NCI-H748 (cell line): Measurements from ENCODE around the gene PTPN14.
"Not testable (repeated sequence)": the region's sequence is repeated elsewhere in the genome, so short reads cannot be mapped to it uniquely, and the experiment has no call there.

ENCODE experiments used
- DNase-seq: peaks from one replicate; lab custom pipeline; 2025; ENCODE audit not compliant: unreplicated experiment; lab: John Stamatoyannopoulos, UW

The PTPN14 gene

DNA sequence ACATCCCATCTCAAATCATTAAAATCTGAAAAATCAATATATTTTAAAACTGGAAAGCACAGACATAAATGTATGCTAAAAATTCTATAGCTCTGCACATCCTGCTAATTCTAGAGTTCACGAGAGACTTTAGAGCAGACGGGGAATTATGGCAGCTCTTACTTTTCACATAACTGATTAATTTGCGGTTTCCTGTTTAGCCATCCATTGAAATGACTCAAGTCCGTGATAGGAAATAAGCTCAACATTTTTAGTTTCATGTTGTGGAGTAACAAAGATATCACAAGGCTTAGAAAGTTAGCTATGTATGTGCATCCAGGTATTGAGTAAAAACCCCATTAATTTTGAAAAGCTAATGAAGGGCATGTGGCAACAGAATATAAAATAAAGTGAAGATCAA, 147.2 kb downstream of the PTPN14 start:
- no peak for DNase-seq

DNA sequence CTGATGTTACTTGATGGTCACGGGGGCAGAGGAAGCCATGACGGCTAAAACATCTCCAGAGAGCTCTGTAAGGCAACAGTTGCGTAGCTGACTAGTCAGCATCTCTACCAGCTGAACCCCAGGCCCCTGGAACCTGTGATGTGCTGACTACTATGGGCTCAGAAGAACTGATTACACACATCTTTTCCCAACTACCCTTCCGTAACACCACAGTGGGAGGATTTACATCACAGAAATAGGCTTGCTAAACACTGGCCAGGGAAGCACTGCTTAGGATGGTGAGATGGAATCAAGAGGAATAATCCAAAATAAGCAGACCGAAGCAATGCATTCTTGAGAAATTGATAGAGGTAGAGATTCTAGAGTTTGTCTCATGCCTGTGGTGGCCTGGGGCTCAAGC, 148.0 kb downstream of the PTPN14 start:
- DNase-seq, result no peak

DNA sequence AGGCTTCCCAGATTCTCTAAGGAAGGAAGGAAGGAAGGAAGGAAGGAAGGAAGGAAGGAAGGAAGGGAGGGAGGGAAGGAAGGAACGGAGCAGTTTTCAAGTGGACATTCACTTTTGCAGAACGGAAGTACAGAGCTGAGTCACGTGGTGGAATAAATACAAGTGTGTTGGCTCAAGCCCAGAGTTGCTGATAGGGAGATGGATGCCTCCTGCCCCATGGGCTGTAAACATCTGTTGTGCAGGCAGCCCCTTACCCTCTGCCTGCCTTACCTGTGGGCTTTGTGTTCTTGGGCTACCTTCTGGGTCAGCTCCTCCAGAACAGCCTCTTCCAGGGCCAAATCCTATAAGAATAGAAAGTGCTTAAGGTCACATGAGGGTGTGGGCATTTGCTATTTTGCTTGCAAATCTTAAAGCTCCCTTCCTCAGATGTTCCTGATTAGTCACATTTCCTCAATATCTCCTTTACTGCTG, 148.8 kb downstream of the PTPN14 start:
- DNase-seq, result no peak

DNA sequence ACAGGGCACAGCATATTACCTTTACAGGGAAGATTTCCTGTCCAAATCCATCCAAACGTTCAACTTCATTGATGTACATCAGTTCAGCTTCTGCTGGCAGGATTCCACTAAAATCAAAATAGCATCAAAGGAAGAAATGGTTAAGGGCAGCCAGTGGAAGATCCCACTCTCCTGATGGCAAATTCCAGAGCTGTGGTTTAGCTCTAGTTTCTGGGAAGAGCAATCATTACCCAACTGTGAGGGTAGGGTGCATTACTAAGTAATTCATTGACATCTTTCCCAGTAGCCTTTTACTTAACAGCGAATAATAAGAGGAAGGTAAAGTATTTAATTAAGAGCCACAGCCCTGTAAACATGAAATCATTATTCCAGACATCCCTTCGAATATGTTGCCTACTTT, 149.7 kb downstream of the PTPN14 start:
- DNase-seq, result no peak

DNA sequence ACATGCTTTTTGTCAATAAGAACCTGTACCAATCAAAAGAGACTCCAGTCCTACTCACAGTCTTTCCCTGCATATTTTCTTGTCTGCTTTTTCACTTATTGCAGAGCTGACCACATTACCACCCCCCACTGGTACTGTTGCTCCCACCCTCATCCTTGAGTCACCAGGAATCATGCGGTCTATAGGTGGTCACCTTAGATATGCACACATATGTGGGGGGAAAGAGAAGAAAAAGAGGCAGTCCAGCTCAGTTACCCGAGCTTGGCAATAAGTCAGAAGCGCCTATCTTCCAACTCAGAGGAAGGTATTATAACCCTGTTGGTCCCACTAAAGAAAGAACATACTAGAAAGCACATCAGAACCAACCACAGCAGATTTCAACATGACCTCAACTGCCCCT, 151.3 kb downstream of the PTPN14 start:
- no peak for DNase-seq

DNA sequence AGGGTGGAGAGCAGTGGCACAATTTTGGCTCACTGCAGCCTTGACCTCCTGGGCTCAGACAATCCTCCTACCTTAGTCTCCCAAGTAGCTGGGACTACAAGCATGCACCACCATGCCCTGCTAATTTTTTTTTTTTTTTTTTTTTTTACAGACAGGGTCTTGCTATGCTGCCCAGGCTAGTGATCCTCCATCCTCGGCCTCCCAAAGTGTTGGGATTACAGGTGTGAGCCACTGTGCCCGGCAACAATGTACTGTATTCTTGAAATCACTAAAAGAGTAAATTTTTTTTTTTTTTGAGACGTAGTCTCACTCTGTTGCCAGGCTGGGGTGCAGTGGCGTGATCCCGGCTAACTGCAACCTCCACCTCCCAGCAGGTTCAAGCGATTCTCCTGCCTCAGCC, 152.9 kb downstream of the PTPN14 start:
- DNase-seq, result no peak

DNA sequence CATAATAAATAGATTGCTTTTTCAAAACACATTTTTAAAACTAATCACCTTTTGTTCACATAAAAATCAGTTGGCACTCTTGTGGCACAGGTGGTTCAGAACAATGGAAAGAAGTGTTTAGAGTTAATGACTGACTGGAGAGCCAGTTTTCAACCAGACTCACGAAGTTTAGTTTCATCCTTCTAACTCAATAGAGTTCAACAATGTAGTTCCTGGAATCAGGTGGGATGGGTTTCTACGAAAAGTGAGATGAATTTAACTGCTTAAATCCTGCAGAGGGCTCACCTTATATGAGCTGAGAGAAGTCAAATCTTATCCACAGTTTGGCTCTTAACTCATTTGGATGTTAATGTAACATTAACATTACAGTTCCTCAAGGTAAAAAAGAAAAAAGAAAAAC, 153.9 kb downstream of the PTPN14 start:
- no peak for DNase-seq

DNA sequence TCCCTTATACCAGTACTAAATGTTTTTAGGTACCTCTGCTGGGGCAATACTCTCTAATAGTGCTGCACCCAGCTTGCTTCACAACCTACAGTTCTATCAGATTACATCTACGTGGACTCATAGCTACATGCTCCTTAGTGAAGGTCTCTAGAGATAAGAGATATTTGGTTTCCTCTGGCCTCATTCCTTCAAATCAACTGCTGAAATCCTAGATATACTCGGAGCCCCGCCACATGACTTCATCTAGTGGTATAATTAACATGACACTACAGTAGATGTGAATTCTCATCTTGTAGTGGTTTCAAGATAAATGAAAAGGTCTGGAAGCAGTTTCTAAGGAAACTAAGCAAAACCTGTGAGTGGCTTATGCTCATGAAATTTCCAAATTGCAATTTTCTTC, 155.1 kb downstream of the PTPN14 start:
- DNase-seq, result no peak

DNA sequence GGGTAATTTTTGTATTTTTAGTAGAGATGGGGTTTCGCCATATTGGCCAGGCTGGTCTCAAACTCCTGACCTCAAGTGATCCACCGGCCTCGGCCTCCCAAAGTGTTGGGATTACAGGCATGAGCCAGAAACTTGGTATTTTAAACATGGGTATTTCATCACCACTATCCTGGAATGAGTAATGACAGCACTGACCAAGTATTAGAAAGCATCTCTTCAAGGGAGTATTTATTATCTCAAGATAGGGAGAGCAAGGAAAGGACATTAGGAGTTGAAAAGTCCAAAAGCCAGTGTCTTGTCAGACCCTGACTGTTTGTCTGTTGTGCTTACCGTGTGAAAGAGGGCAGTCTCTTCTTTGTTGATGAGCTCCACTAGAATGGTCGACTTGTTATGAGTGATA, 156.8 kb downstream of the PTPN14 start:
- DNase-seq, result not testable (repeated sequence)

DNA sequence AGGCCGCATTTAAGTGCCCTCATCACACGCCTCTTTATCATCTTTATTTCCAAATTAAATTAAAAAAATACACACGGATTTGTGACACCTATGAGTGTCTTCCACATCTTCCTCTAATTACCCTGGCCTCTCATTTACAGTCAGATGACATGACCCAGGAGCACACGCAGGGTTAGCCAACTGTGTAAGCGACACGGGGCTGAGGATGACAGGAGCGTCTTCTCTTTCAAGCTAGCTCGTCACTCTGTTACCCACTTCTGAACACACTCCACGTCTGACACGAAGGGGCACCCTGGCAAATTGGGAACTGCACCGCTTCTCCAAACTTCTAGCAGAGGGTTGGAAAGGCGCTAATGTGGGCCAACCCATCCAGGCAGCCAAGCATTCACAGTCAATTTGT, 158.3 kb downstream of the PTPN14 start:
- no peak for DNase-seq

DNA sequence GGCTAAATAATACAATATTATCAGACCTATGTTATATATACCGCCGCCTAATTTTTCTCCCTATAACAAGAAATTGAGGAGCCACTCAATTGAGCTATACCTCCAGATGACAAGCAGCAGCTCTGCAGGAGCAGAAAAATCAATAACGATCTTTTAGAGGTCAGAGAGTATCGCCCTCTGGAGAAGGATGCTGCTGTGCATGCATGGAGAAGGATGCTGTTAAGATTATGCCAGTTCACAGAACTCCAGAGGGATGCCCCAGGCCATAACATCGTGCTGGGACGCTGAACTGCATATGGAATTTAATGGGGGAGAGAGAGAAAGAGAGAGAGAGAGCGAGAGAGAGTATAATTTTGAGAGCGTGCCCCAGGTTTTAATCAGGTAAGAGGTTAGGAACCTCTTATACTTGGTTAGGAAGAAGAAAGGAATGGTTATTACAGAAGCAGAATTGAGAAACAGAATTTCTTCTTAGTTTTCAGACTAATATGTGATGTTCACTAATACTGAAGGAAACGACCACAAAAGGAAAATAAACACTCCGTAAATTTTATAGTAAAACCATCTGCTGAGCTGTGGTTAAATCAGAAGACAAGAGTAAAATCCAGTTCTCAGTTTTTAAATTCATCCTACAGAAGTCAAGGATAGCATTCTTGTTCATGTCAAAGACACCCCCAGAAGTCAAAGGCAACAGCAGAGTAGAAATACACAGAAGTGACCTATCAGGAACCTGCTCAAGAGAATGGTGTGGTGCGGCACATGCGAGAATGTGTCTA, 159.3 kb downstream of the PTPN14 start:
- no peak for DNase-seq

DNA sequence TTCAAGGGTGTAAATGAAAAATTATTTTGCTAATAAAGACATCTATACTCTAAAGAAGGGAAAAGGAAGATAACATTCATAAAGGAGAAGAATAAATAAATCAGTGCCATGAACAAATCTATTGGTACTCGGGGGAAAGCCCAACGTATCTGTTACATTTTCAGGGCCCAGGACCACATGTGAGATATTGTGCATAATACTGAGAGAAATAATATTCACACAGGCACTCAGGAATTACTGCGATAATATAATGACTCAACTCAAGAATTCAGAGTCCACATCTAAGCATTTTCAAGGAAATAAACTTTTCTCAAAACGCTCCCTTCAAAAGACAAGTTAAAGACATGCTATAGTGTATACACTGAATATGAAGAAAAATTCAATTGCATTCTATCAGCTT, 161.7 kb downstream of the PTPN14 start:
- no peak for DNase-seq

DNA sequence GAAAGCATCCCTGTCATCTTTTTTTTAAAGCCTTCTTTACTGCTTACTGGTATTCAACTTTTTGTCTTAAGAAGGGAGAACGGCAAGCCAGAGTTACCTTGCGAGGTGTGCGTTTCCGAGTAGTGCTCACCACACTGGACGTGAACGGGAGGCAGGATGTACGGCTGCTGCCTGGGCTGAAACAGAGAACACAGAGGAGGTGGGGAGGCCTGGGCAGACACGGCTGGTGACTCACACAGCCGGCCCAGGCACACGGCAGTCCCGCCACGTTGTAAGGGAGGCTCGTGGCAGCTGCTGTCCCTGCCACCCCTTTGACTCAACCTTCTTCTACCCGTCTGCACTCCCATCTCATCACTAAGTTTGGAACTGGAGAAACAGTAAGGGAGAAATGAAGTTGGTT, 164.7 kb downstream of the PTPN14 start:
- DNase-seq, result no peak

DNA sequence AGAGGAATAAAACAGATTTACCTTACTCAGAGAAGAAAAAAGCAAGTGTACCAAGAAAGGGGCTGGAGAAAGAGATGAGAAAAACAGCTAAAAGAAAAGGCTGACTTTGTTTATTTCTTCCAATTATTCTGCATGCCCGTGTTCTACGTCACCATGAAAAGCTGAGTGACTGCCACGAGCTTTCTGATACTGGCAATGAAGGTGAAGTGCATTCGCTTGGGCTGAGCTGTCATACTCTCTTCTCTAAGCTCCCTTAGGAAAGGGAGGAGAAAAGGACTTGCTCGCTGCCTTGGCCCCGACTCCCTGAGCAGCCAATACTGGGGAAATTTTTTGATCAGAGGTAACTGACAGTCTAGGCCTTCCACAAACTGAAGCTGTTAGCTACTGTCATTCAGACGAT, 165.1 kb downstream of the PTPN14 start:
- no peak for DNase-seq

DNA sequence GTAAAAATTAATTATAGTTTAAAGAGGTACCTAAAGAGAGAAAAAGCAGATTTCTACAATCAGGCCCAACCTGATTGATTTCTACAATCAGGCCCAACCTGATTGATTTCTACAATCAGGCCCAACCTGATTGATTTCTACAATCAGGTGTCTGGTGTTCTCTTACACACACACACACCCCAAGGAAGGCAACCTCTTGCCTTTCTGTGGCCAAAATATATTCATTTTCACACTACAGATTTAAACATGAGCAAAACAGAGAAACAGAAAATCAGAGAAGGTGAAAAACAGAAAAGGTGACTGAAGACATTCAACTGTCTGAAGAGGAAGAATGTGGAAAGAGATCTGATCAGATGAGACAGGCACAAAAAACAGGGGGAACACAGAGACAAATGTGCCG, 166.0 kb downstream of the PTPN14 start:
- DNase-seq, result no peak

DNA sequence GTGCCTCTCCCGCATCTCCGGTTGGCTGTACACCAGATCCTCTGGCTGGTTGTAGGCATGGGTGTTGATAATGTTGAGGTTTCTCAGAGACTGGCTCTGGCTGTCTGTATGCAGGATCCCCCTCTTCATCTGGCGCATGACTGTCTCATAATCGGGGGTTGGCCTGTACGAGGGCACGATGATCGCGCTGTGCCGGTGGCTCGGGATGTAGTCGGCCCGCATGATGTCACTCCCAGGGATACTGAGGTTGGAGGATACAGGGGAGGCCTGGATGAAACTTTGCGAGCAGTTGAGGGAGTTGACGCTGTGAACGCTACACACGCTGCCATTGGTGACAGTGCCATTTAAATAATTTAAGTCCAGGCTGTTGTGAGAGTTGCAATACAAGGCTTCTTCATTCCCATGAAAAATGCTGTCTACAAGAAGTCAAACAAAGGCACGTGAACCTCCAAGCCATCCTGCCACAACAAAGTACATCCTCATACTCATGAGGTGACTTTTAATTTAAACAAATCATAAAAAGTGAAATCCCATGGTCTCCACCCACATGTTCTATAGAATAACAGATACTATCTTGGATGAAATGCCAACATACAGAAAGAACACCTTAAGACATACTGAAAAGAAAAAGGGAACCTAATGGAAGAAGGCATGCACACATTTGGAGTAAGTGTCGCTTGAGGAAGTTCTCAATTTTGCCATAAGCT, 166.9 kb downstream of the PTPN14 start:
- no peak for DNase-seq

DNA sequence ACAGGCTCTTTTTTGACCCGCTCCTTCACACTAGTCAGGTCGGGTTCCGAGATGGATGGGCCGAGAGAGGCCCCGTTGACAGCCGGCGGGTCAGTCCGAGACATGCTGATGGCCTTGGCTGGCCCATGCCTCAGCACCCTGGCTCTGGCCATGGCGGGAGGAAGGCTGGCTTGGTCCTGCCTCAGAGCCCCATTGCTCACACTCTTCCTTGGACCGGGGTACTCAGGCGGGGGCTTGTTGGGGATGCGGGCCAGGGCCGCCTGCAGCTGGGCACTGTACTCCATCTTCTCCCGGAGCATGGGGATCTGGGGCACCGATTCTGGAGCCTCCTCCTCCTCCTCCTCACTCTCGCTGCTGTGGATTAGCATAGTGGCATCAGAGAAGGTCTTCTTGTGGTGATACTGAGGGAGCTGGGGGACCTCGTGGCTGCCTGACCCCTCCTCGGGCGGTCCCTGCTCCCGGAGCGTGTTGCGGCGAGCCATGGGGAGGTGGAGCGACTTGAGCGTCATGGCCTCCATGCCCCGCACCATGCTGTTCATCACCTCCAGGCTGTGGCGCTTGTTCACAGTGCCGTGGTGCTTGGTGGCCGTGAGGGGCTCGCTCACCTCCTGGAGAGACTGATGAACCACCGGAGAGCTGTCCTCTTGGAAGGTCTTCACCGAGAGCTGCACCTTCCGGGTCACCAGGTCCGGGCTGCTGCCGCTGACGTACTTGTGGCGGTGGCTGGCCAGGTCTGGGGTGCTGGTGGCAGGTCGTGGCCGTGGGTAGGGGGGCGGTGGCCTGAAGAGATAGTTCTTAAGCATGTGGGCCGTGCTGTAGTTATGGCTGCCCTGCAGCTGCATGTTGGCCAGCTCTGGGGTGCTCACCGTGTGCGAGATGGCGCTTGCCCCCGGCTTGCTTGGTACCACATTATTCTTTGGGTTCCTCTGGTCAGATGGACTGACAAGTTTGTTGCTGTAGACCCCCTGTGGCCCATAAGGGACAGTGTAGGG, 167.7 kb downstream of the PTPN14 start:
- DNase-seq, result no peak

DNA sequence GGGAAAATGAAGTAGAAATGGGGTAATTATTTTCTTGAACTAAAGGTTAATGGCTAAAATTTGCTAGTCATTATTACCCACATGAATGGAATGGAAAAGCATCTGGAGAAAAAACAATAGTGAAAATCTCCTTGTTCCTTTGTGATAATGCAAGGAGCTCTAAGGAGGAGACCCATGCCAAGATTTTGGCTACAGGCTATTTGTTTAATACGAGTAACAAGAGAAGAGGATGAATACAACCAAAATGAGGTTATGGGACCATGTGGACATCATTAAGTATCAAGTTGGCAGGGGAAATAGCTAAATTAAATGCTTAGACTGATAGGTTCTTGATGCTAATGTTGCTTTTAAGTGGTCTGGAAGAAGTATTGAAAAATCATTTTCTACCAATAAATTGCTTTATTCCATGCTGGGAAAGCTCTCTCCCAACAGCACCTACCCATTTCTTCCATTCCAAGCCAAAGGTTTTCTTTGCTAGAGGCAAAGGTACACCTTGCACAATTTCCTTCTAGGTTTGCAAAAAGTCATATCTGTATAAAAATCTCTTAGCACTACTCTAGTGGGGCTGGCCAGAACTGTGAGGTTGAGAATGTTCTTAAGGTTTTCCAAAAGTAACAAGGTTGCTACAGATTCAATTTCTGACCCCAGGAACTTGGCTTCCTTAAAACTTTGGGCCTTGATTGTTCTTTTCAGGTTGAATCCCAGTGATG, 170.3 kb downstream of the PTPN14 start:
- no peak for DNase-seq

DNA sequence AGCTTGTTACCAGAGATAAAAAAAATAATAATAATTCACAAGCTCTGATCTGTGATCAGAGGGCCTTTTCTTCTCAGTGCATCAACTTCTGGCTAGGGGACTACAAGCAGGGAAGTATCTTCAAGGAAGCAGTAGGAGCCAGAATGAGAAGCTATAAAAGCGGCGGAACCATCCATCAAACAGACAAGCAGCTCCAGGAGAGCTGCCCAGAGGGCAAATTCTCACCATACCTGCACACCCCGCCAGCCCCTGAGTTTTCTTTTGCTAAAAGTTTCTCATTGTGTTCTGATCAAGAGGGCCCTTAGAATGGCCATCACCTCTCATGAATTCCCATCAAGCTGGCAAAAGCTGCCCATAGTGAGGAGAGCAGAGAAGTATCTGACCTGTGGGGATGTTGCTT, 171.0 kb downstream of the PTPN14 start:
- DNase-seq, result no peak

DNA sequence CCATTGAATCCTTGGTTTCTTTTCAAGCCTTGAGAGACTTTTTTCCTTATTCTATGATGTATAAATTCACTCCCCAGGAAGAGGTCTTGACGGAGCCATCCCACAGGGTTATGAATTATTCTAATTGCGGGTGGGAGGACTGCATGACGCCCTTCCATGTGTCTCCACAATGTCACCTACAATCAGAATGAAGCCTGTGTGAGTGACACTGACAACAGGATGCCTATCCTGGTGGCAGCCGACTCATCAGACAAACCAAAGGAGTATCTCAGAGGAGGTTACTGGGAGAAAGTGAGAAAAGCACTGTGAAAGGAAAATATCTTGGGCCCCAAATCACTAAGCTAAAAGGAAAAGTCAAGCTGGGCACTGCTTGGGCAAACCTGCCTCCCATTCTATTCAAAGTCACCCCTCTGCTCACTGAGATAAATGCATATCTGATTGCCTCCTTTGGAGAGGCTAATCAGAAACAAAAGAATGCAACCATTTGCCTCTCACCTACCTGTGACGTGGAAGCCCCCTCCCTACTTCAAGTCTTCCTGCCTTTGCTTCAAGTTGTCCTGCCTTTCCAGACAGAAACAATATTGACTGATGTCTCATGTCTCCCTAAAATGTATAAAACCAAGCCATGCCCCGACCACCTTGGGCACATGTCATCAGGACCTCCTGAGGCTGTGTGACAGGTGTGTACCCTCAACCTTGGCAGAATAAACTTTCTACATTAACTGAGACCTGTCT, 172.0 kb downstream of the PTPN14 start:
- DNase-seq, result no peak
